Adrenal gland (tissue), 12 donors: ENCODE results near the gene USP22. TPM values are rescaled to one million over a fixed set of nuclear protein-coding genes. Genes with fewer than 3 reads are reported as not detected.

ENCODE experiments used
- DNase-seq, 7 donors: peaks; one replicate each; pipeline ENCODE4 v3.0.0-alpha.2; 2019 to 2020
- H3K27ac ChIP-seq, 5 donors: fragments of 200-600 bp; sonication (generic) in 4 of 5; 1 replicate in 3 of 5; 2 replicates in 2 of 5; pipeline versions ENCODE4 v1.5.1 to v1.8.0; 2016 to 2020; ENCODE audit warnings: mild to moderate bottlenecking in 1 of 5
- H3K27me3 ChIP-seq: fragments of 200-600 bp; 2 replicates; pipeline ENCODE4 v1.8.0; 2021
- H3K36me3 ChIP-seq, 2 donors: fragments of 200-600 bp; replicated peaks in 1 of 2; 1 replicate in 1 of 2; 2 replicates in 1 of 2; pipeline versions ENCODE4 v1.5.1 to v1.8.0; 2018 to 2022
- H3K4me1 ChIP-seq, 2 donors: fragments of 200-600 bp; replicated peaks in 1 of 2; 1 replicate in 1 of 2; 2 replicates in 1 of 2; pipeline versions ENCODE4 v1.5.1 to v1.8.0; 2018 to 2021
- H3K4me3 ChIP-seq, 4 donors: fragments of 200-600 bp; sonication (generic) in 3 of 4; one replicate each; pipeline ENCODE4 v1.5.1; 2016 to 2018
- H3K9me3 ChIP-seq, 3 donors: fragments of 200-600 bp; sonication (generic) in 1 of 3; replicated peaks in 1 of 3; 1 replicate in 2 of 3; 2 replicates in 1 of 3; pipeline versions ENCODE4 v1.5.1 to v1.8.0; 2016 to 2021
- CTCF ChIP-seq, 6 experiments: fragments of 450-650 bp in 4 of 6; fragments of 200-600 bp in 2 of 6; sonication (generic) in 1 of 6; IDR thresholded peaks; 1 replicate in 5 of 6; 2 replicates in 1 of 6; pipeline versions ENCODE4 v1.5.1 to v1.8.0; 2016 to 2021; ENCODE audit warnings: antibody characterized with exemption in 6 of 6, mild to moderate bottlenecking in 2 of 6, moderate library complexity in 1 of 6
- POLR2A ChIP-seq, 2 donors: fragments of 450-650 bp; IDR thresholded peaks; one replicate each; pipeline ENCODE4 v1.6.1; 2017; ENCODE audit warnings: antibody characterized with exemption in 2 of 2, mild to moderate bottlenecking in 2 of 2, moderate library complexity in 1 of 2
- whole genome bisulfite sequencing, 4 donors: extraction: QIAGEN DNeasy Blood & Tissue Kit in 2 of 4; methylation state at CpG; one replicate each; pipeline versions ENCODE4 v1.1.5 to v1.1.7; 2013 to 2017; 5-methylcytosine and 5-hydroxymethylcytosine counted together
- intact Hi-C, 2 donors: fragments of 100-400 bp; cut with DNase I; formaldehyde crosslinking; loops; one replicate each; pipeline versions ENCODE4 v1.14.1 to v1.15.0; 2022 to 2023
- polyA plus RNA-seq, 3 donors: library from polyadenylated mRNA; stranded (reverse); fragments of 200-250 nt in 2 of 3; fragments of 350-450 nt in 1 of 3; fragmentation: Illumina TruSeq in 1 of 3; extraction: RNeasy Lipid Tissue Mini Kit (QIAGEN cat#74804) in 1 of 3; gene quantifications; one replicate each; pipeline ENCODE4 v1.2.3, GENCODE V29; 2013 to 2014
- total RNA-seq, 9 donors: library from RNA; depleted of rRNA in 4 of 9; stranded (reverse); fragments of >200 nt in 4 of 9; fragments of 120-200 nt in 1 of 9; fragmentation: NEBNext Ultra II Directional in 1 of 9; extraction: Animal tissue kit (Norgen Biotek cat#: 25700) in 1 of 9; gene quantifications; one replicate each; pipeline versions ENCODE4 v1.1.0 to v1.2.4, GENCODE V29; 2013 to 2023
- donor health status: healthy with polysubstance abuse.
- donor health status: Bipolar disorder and iron deficiency.
- donor health status: DM: yes; HTN: yes; CAD: no.
- donor health status: DM: no; HTN: no; CAD: no.
- donor health status: DM: no; HTN: no; CAD: no.
- donor health status: DM: yes; HTN: yes; CAD: no.

The USP22 gene
- total and polyA plus RNA-seq, 12 donors, result 43.0 to 250 (median 223) TPM

GRCh38 chr17:20991276-20992037 is 51.4 kb downstream of the USP22 start:
- 78 to 95% (median 85%) methylated on average over 13 to 17 of the region's 17 CpGs for WGBS, 4 donors
- Histone ChIP-seq H3K4me1 (peaks cover 0 to 6% of the 10 kb centered on the region in 2 donors), H3K27me3 (no peaks in the 10 kb centered on the region), H3K4me3 (no peak overlapping the region), H3K27ac (no peak overlapping the region), H3K9me3 (no peaks in the 10 kb centered on the region), H3K36me3 (no peaks in the 10 kb centered on the region)
- no peak for TF ChIP-seq POLR2A (IDR thresholded peaks at IDR 0.05)
- no peak for TF ChIP-seq CTCF (IDR thresholded peaks at IDR 0.05)
- DNase-seq, result peak in 1 of 7 donors; percentile 49
- intact Hi-C loops, result loop anchor here in 1 of 2 donors (5.0 kb wide), 1 partner anchor 194 kb away; no protein-coding TSS in a partner anchor

DNA sequence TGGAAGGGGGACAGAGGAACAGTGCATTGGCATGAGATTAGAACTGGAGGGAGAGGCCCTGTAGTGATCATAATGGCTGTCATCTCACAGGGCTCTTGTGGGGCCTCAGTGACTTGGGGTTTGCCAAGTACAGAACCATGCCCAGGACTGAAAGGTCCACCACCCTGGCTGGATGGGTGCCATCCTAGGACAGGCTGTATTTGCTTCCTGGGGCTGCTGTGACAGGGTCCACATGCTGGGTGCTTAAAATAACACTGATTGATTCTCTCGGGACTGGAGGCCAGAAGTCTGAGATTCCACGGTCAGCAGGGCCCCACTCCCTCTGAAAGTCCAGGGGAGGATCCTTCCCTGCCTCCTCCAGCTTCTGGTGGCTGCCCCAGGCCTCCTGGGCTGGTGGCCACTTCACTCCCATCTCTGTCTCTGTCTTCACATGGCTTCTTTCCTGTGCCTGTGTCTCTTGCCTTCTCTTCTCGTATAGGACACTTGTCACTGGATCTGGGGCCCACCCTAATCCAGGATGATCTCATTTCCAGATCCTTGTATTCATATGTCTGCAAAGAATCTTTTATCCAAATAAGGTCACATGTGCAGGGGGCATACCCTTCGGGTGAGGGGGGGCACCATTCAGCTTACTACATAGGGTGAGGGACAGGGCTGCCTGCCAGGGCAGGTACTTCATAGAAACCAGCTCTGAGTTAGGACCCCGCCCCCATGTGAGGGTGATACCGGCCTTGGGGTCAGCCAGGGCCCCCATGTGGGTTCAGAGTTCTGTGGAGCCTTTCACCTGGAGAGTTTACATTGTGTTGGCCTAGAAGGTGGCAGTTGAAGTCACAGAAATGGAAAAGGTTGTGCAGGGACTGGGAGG is 52.6 kb downstream of the USP22 start:
- no peak overlapping the region for H3K27ac ChIP-seq
- H3K4me3 ChIP-seq, result no peak overlapping the region
- no peak for TF ChIP-seq CTCF (IDR thresholded peaks at IDR 0.05)
- DNase-seq, result peak in 1 of 7 donors; percentile 28
- H3K9me3 ChIP-seq, result no peaks in the 10 kb centered on the region
- intact Hi-C loops, result loop anchor here in 1 of 2 donors (5.0 kb wide), 1 partner anchor 193 kb away; no protein-coding TSS in a partner anchor
- H3K27me3 ChIP-seq, result no peaks in the 10 kb centered on the region
- H3K4me1 ChIP-seq, result peaks cover 0 to 6% of the 10 kb centered on the region in 2 donors
- no peaks in the 10 kb centered on the region for H3K36me3 ChIP-seq
- WGBS, 4 donors, result 59 to 80% (median 63%) methylated on average over 4 to 6 of the region's 6 CpGs

GRCh38 chr17:20989481-20989880 is 53.3 kb downstream of the USP22 start:
- peak in 1 of 7 donors; percentile 31 for DNase-seq
- TF ChIP-seq POLR2A (IDR thresholded peaks at IDR 0.05), result no peak
- TF ChIP-seq CTCF (IDR thresholded peaks at IDR 0.05), result no peak
- Histone ChIP-seq H3K27ac (no peak overlapping the region), H3K4me3 (no peak overlapping the region), H3K27me3 (no peaks in the 10 kb centered on the region), H3K4me1 (peaks cover 0 to 6% of the 10 kb centered on the region in 2 donors), H3K9me3 (no peaks in the 10 kb centered on the region), H3K36me3 (no peaks in the 10 kb centered on the region)
- intact Hi-C loops, result no loop called here
- WGBS, 4 donors, result 75 to 95% (median 90%) methylated on average over 7 of the region's 7 CpGs

DNA sequence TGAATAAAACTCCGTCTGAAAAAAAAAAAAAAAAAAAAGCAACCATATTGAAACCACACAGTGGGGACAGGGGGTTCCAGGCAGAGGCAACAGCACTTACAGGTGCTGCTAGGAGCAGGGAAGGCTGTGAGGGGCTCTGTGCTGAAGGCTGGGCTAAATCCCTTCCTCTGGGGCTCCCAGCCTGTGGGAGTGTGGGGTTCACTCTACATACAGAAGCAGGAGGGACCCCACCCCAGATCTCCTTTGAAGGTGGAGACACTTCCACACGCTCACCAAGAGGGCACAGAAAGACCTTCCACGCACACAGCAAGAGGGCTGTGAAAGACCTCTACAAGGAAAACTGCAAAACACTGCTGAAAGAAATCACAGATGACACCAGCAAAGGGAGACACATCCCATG is 53.9 kb downstream of the USP22 start:
- no peak for TF ChIP-seq POLR2A (IDR thresholded peaks at IDR 0.05)
- TF ChIP-seq CTCF (IDR thresholded peaks at IDR 0.05), result no peak
- Histone ChIP-seq H3K4me3 (no peak overlapping the region), H3K9me3 (no peaks in the 10 kb centered on the region), H3K27me3 (no peaks in the 10 kb centered on the region), H3K27ac (no peak overlapping the region), H3K36me3 (no peaks in the 10 kb centered on the region), H3K4me1 (peaks cover 0 to 6% of the 10 kb centered on the region in 2 donors)
- DNase-seq, result peak in 2 of 7 donors; percentile 5 to 33
- WGBS, 4 donors, result 89 to 95% (median 95%) methylated on average over 3 of the region's 3 CpGs
- intact Hi-C loops, result no loop called here
